HG03558 (cell line): ENCODE data around the gene LY6G6D.

Source experiments
- ATAC-seq: cut with Tn5 transposase; IDR thresholded peaks from one replicate; pipeline ENCODE4 v1.9.1; 2021; ENCODE audit warnings: moderate number of reproducible peaks; ENCODE audit not compliant: unreplicated experiment; ENCODE audit errors: extremely low read depth

The LY6G6D gene

DNA sequence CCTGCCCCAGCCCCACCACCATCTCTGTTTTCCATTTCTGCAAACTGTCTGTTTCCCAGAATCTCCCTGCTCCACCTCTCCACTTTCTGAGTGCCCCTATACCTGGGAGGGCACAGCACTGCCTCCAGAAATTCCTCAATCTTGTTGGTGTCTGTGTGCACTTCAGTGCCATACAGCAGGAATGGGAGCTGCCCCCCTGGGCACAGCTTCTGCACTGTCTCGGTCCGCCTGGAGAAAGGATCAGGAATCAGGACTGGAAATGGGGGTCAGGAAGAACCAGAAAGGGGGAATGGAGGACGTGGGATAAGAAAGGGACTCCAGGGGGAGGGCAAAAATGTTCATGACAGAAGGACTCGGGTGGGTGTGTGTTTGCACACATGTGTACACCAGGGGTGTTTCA lies 18.6 kb downstream of the LY6G6D start:
- no peak for ATAC-seq

DNA sequence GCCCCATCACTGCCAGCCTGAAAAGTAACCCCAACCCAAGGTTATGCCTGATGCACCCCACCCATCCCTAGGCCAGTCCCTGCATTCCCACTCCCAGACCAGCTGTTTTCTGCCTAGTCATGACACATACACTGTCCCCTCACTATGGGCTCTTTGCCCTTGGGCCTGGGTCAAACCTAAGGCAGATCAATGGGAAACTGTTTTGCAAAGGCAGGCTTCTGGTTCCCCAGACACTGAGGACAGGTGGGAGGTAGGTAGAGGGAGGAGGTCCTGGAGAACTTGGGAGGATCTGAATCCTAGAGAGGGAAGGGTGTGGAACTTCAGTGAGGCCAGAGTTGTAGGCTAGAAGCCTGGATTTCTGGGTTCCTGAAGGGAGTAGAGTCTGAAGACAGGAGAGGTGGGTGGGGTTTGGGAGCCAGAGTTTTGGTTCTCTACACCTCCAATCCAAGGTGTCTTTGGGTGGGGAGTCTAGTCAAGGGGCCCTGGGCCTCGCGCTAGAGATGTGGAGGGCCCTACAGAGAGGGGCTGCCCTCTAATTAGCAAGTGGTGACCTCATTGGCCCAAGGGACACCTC lies 19.2 kb downstream of the LY6G6D start:
- no peak for ATAC-seq

DNA sequence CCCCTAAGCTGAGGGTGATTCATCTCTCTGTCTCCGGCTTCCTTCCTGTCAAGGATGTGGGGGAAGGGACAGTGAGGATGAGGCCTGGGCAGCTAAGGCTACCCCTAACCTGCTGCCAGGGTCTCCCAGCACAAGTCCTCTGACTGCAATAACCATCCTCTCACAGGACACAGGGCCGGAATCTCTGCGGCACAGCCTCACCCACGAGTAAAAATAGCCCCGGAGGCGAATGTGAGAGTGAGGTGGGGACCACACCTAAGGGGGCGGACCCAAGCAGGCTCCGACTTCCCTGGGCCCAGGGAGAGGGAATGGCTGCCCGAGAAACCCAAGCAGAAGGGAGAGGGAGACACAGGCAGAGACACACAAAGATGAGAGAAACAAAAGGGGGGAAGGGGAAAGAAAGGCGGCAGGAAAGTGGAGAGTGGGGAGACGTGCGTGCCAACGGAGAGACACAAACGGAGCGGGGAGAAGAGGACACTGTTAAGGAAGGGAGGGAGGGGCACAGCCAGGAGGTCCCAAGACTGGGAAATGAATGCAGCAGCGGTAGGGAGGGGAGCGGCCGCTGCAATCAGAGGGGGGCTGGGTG lies 19.8 kb downstream of the LY6G6D start:
- ATAC-seq = no peak

DNA sequence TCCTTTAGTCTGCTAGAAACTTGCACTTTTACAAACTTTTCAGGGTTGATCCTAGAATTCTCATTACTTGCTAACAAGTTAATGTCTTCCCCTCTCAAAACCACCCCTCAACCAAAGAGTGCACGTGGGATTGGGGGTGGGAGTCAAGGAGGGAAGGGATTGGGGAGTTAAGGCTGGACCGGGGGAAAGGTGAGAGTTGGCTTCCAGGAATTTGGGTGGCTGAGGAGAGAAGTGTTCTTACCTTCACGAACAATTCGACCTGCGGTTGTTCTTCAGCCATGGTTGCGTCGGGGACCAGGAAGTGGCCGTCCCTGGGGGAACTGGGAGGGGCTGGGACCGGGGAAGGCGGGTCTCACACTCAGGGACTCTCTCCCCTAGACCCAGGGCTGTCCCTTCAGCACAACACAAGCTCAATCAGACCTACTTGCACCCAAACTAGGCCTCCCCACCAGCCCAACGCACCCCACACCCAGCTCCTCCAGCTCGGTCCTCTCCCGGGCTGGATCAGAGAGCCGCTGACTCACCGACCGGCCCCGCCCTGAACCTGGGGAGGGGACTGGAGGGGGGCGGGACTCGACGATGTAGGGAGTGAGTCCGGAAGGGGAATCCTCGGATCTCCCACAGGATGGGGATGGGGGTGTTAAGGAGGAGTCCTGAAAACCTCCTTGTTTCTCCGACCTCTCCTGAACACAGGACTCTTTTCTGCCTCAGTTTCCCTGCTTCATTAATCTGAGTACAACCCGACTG lies 21.0 kb downstream of the LY6G6D start, which contains the start of gene CLIC1:
TSS of gene CLIC1 (minus strand) at position 510 of the 747 bp plus-strand sequence. CDS start at position 280, 230 bp downstream.
- no peak for ATAC-seq

DNA sequence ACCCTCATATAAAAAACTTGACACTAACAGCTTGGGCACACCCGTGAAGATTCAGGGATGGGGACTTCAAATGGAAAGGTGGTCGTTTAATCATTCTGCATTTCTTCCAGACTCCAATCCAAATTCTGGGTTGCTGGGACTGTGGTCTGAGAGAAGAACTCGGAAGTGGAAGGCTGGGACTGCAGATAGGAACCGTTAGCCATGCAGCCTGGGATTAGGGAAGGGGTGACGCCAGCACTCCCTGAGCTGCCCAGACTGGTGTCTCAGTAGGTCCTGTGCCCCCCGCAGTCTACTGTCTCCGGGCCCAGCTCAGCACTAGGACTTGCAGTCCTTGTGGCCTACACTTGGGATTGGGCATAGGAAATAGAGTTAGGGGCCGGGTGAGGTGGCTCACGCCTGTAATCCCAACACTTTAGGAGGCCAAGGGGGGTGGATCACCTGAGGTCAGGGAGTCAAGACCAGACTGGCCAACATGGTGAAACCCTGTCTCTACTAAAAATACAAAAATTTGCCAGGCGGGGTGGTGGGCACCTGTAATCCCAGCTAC lies 21.7 kb downstream of the LY6G6D start:
- ATAC-seq = no peak

DNA sequence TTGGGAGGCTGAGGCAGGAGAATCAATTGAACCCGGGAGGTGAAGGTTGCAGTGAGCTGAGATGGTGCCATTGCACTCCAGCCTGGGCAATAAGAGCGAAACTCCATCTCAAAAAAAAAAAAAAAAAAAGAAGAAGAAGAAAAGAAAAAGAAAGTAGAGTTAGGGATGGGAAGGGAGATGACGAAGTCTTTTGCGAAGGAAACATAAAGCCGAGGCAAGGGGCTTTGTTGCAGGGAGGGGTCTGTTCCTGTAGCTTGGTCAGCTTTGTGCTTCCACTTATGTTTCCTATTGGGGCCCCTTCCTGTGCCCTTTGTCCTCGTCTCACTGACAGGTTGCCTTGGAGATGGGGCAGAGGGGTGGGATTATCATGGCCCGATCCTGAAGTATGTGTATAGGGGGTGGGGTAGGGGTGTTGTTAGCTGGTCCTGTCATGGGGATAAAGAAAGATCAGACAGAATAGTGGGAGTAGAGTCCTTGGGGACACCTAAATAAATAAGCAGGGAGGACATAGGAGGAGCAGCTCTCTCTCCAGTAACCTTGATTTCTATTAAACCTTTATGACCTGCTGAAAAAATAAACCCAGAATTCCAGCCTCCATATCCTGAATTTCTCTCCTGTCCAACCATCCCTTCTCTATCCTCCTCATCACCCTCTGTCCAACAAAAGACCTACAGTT lies 22.3 kb downstream of the LY6G6D start:
- no peak for ATAC-seq

DNA sequence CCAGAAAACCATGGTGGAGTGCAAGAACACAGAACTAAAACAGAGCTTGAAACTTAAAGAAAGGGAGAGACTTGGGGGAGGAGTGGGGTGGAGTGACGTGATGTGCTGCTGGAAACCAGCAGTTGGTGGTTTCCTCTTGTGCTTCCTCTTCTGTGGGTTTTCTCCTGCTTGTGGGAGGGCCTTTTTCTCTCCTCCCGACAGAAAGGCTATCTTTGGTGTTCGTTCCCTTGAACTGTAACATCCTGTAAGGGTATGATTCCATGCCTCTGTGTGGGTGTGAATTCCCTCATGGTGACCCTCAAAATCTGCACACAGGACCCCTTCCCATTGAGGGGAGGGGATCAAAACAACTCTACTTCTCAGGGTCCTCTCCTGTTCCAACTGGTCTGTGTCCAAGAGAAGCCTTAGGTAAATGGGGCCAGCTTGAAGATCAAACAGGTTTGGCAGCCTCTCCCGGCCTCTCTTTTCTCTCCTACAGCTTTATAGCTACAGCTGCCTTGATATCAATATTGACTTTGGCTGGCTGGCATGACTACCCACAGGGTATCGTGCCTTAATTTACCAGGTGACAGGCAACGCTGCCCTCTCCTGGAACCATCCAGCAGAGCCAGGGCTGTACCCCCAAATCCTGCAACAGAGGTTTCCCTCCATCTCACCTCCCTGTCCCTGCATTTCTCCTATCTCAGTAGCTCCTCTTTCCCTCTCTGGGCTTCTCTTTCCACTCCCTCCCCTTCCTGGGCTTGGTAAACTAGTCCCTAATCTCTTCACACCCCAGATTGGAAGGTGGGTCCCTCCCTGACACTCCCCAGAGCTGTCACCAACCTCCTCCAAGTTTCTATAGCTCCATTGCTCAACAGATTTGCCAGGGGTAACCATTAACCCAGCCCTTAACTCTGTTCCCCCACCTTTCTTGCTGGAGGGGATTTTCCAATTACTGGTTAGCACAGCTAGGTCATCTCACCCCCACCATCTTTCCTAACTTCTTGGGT lies 23.1 kb downstream of the LY6G6D start:
- ATAC-seq = no peak

DNA sequence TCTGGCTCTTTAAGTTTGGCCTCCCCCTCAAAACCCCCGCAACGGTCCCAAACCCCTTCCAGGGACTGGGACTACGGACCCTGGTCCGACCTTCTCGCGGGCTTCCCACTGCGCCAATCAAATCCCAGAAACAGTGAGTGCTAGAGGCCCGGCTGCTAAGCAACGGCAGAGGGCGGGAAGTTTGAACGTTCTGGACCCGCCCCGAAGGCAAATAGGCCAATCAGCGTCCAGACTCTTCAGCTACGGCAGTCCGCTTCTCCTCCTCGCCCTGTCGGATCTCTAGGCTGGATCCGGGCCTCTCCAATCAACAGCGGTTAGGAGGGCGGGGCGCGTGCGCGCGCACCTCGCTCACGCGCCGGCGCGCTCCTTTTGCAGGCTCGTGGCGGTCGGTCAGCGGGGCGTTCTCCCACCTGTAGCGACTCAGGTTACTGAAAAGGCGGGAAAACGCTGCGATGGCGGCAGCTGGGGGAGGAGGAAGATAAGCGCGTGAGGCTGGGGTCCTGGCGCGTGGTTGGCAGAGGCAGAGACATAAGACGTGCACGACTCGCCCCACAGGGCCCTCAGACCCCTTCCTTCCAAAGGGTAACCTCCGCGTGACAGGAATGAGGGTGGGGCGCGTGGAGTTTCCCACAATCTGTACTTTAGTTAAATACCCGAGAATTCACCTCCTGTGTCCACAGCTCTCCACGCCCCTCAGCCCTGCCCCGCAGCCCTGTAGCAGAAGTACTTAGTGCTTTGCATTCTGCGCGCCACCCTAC lies 24.7 kb downstream of the LY6G6D start, which contains the start of gene MSH5:
TSS of gene MSH5 (plus strand) at position 367 of the 758 bp plus-strand sequence. CDS start 462 bp downstream, outside the sequence.
- peak; percentile 50 for ATAC-seq

DNA sequence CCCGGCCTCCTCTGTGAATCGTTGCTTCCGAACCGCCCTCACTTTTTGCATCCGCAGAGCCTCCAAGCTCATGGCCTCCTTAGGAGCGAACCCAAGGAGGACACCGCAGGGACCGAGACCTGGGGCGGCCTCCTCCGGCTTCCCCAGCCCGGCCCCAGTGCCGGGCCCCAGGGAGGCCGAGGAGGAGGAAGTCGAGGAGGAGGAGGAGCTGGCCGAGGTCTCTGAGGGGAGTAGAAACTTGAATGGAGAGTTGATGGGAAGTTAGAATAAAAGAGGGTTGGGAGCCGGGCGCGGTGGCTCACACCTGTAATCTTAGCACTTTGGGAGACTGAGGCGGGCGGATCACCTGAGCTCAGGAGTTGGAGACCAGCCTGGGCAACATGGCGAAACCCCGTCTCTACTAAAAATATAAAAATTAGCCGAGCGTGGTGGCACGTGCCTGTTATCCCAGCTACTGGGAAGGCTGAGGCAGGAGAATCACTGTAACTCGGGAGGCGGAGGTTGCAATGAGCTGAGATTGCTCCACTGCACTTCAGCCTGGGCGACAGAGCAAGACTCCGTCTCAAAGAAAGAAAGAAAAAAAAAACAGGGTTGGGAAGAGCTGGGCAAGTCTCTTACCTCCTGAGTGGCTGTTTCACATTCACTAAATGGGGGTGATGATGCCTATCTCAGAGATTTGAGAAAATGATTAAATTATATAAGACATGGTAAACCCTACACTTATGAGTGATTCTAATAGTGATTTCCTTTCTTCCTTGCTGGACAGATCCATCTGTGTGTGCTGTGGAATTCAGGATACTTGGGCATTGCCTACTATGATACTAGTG lies 25.5 kb downstream of the LY6G6D start:
- ATAC-seq = no peak

DNA sequence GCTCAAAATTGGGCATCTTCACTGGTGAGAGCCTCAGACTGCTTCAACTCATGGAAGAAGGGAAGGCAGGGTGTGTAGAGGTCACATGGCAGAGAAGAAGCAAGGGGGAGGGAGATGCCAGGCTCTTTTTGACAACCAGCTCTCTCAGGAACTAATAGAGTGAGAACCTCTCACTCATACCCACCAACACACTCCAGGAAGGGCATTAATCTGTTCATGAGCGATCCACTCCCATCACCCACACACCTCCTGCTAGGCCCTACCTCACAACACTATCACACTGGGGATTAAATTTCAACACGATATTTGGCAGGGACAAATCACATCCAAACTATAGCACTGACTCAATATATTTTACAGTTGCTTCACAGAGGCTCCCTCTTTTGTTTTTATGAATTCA lies 26.7 kb downstream of the LY6G6D start:
- no peak for ATAC-seq

DNA sequence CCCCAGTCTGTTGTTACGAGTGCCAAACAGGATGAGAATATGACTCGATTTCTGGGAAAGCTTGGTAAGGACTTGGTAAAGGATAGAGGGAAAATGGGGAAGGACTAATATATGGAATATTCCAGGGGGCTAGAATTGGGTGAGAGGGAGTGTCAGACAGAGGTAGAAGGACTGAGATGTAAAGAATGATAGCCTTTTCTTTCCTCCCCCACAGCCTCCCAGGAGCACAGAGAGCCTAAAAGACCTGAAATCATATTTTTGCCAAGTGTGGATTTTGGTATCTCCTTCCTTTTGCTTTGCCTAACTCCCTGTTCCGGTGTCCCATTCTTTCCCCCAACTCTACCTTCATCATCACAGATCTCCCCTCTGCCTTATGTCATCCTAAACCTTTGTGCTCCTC lies 27.7 kb downstream of the LY6G6D start:
- no peak for ATAC-seq

DNA sequence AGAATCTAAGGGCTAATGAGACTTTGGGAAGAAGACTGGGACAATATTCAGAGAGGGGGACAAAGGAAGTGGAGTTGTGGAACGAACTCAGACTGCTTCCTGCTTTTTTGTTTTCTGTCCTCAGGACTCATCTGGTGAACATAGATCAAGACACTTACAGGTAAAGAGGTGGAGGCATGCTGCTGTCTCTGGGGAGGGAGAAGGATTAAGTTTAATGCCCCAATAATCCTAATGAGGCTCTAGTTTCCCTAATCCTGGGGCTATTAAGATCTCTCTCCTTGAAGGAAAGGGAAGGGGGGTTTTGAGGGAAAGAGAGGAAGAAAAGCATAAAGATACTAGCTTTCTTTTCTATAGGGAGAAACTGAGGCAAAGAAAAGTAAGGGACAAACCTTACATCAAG lies 29.3 kb downstream of the LY6G6D start:
- no peak for ATAC-seq

DNA sequence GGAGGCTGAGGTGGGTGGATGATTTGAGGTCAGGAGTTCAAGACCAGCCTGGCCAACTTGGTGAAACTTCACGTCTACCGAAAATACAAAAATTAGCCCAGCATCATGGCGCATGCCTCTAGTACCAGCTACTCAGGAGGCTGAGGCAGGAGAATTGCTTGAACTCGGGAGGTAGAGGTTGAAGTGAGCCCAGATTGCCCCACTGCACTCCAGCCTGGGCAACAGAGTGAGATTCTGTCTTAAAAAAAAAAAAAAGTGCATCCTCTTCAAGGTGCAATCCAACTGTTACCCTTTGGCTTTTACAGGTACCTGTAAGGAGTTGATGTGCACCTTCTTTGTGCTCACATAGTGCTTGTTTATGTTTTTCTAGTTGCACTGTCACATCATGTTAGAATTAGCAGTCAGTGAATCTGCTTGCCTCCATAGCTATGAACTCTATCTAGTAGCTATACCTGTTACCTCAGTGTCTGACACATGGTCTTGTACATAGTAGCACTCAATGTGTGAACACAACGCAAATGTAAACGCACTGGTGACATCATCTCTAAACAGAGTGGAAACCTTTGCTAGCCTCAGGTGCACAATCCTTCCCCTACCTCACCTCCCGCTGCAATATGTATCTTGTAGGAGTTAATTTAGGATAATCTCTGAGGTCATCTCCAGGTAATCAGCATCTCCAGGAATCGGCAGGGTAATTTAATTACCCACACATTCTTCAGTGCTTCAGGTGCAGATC lies 34.3 kb downstream of the LY6G6D start:
- no peak for ATAC-seq

DNA sequence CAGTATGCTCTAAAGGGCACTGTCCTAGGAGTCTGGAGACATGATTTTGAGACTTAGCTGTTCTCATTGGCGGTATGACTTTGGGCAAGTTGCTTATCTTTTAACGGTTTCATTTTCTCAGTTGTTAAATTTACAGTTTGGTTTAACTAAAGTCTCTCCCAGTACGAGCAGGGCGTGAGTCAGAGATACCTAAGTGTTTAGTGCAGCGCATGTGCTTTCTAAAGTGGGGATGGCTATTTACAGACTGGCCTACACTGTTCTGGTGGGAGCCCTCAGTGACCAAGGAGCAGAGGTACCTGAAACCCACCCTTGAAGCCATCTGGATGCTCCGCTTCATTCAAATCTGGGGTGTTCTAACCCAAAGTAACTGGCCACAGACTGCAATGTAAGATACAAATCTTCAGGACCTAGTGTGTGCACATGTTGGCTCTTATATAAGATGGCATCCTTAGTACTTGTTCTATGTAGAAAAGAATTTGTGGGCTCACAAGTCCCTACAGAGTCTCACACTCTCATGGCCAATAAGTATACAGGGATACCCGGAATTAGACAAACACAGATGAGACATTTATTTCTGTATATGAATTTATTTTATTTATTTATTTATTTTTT lies 35.4 kb downstream of the LY6G6D start:
- no peak for ATAC-seq

DNA sequence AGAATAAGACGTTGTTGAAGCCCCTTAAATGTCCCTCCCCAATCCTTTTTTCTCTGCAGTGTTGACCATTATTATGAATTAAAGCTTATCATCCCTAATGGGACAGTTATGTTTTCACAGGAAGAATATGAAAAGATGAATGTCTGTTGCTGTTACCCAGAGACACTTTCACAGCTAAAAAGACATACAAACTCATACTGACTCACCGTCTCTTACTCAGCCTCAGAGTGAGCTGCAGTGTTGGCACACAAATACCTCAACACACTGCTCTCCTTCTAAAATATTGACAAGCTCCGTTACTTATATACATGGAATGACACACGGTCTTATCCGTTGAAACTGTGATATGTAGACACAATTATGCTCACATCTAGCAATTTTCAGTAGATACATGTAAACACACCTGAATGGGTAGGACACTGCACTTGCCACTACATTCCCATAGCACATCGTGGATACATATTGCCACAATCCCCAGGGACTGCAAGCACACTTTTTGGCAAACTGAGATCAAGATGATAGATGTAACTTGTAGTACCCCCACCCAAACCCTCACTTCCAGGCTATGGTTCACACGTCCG lies 37.7 kb downstream of the LY6G6D start:
- ATAC-seq = no peak

DNA sequence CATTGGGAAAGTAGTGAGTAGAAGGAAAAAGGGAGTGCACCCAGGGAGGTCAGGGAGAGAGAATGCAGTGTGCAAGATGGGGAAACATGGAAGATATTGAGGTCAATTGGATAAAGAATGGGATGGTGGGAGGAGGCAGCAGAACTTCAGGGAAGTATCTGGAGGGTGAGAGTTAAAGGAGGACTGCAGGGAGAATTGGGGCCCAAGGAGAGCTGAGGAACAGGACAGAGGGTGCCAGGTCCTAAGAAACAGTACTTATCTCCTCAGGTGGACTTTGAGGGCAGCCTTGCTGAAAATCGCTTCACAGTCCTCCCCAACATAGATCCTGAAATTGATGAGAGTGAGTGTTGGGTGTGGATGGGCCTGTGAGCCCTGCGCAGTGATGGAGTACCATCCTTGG lies 43.1 kb downstream of the LY6G6D start:
- ATAC-seq = no peak

DNA sequence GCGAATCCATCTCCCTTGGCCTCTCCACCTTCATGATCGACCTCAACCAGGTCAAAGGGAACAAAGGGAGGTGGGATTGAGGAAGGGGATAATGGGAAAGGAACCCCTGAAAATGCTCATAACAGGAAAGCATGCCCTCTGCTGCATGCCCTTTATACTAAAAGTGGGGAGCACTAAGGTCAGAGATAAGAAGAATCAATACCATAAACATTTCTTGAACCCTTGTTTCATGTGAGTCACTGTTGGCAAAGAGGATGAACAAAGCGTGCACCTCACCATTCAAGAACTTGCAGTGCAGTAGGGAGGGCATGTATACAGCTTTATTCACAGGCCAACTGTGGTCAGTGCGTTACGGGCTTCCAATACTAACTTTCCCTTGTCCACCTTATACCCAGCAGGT lies 45.6 kb downstream of the LY6G6D start:
- no peak for ATAC-seq
